SW 1271 (cell line): ENCODE data around the gene SCN11A.
"Not testable (repeated sequence)": the region's sequence is repeated elsewhere in the genome, so short reads cannot be mapped to it uniquely, and the experiment has no call there.

Experiments used
- DNase-seq, 2 experiments: peaks; one replicate each; lab custom pipeline; 2025; lab: John Stamatoyannopoulos, UW

SCN11A gene

DNA sequence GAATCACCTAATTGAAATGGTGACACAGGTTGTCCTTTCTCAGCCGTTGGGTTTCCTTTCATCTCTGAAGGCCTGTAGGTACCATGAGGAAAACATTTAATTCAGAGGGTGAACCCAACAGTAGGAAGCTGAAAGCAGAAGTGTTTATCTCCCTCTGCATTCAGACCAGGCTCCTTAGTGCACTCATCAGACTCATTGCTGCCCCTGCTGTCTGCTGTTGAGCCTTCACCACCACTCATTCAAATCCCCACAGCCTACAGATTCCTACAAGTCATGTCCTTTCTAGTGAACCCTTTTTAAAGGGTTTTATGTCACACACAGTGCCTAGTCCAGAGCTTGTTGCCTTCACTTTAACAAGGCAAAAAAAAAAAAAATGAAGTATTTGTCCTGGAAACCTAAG lies 13.5 kb upstream of the SCN11A start:
- DNase-seq: peak; percentile 8 to 60

GRCh38 chr3:39064646-39065045 lies 12.9 kb upstream of the SCN11A start:
- DNase-seq: no peak

- DNase-seq: no peak
These were observed 11.4 kb upstream of the SCN11A start for GRCh38 chr3:39063143-39063542.

DNA sequence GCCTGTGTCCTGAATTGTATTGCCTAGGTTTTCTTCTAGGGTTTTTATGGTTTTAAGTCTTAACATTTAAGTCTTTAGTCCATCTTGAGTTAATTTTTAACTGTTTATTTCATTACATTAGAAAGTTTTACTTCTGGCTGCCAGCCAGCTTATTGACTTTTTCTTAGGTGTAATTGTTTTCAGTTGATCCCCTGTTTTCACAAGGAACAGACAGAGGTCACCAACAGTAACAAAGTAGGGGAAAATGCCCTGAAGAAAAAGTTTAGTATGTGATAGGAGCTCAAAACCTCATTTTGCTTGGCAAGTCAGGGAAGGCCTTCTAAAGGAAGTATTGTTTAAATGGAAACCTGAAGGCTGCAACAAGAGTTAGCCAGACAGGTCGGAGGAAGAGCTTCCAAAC lies 10.4 kb upstream of the SCN11A start:
- no peak for DNase-seq

DNA sequence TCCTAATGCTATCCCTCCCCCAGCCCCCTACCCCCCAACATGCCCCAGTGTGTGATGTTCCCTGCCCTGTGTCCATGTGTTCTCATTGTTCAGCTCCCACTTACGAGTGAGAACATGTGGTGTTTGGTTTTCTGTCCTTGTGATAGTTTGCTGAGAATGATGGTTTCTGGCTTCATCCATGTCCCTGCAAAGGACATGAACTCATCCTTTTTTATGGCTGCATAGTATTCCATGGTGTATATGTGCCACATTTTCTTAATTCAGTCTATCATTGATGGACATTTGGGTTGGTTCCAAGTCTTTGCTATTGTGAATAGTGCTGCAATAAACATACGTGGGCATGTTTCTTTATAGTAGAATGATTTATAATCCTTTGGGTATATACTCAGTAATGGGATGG lies 9.5 kb upstream of the SCN11A start:
- DNase-seq: not testable (repeated sequence)

- DNase-seq: no peak
These were observed 4.4 kb upstream of the SCN11A start for GRCh38 chr3:39056151-39056550.

- no peak for DNase-seq
These were observed 2.0 kb upstream of the SCN11A start for GRCh38 chr3:39053696-39054095.

DNA sequence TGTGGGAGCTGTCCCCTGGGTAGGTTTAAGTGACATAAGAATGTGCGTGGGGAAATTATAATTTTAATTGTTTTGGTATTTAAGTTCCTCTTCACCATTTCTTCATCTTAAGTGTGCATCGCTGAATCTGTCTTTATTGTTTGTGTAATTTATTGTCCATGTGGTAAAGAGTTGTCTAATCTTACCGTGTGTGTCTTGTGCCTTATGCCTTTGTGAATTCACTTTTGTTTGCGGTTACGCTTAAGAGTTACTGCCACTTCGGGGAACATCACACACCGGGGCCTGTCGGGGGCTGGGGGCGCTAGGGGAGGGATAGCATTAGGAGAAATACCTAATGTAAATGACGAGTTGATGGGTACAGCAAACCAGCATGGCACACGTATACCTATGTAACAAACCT lies 839 bp upstream of the SCN11A start:
- no peak for DNase-seq

DNA sequence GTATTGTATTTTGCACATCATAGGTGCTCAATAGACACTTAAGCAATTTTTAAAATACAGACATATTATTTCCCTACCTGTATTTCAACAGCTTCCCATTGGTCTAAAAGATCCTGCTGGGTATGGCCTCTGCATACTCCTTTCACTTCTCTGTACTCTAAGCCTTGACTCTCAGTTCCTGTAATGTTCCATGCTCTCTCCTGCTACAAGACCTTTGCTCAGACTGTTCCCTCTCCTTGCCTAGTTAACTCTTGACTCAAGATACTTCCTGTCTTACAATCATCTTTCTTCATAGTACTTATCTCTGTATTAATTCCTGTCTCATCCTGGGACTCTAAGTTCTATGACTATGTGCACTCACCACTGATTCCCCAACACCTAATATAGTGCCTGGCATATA lies 1.7 kb downstream of the SCN11A start:
- DNase-seq: no peak

- no peak for DNase-seq
These were observed 13.6 kb downstream of the SCN11A start for GRCh38 chr3:39038165-39038564.

- DNase-seq: no peak
These were observed 22.2 kb downstream of the SCN11A start for GRCh38 chr3:39029556-39029955.

DNA sequence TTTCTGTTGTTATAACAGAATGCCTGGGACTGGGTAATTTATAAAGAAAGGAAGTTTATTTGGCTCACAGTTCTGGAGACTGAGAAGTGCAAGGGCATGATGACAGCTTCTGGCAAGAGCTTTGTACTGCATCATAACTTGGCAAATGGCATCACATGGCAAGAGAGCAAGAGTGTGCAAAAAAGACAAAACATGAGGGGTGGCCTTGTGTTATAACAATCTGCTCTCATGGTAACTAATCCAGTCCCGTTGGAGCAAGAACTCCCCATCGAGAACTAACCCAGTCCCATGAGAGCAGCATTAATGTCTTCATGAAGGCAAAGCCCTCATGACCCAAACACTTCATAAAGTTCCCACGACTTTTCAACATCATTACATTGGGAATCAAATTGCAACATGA lies 23.2 kb downstream of the SCN11A start:
- no peak for DNase-seq

DNA sequence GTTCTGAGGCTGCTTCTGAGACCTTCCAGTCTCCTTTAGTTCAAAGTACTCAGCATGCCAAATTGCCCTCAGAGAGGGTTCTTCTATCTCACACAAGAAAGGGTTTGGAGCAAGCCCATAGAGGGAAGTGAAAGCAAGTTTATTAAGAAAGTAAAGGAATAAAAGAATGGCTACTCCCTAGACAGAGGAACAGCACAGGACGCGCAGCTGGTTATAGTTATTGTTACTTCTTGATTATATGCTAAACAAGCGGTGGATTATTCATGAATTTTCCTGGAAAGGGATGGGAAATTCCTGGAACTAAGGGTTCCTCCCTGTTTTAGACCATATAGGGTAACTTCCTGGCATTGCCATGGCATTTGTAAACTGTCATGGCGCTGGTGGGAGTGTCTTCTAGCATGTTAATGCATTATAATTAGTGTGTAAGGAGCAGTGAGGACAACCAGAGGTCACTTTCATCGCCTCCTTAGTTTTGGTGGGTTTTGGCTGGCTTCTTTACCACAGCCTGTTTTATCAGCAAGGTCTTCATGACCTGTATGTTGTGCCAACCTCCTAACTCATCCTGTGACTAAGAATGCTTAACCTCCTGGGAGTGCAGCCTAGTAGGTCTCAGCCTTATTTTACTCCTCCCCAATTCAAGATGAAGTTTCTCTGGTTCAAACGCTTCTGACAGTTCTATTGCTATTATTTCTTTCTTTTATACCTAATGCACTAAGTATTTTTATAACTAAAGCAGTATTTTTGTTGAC lies 26.3 kb downstream of the SCN11A start:
- DNase-seq: no peak

GRCh38 chr3:39024497-39024896 lies 27.2 kb downstream of the SCN11A start:
- no peak for DNase-seq

DNA sequence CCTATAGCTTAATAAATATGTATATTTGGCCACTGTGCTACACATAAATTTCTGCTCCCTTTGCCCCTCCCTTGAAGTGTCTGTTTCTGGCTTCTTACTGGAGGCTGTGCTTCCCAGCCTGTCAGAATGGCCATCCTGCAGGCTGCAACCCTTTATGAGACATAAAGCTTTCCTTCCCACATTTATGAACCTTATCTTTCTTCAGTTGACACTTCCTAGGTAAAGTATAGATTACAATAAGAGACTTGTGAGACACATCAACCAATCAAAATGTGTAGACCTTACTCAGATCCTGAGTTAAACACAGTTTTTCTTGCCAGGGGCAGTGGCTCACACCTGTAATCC lies 29.5 kb downstream of the SCN11A start:
- DNase-seq: no peak

DNA sequence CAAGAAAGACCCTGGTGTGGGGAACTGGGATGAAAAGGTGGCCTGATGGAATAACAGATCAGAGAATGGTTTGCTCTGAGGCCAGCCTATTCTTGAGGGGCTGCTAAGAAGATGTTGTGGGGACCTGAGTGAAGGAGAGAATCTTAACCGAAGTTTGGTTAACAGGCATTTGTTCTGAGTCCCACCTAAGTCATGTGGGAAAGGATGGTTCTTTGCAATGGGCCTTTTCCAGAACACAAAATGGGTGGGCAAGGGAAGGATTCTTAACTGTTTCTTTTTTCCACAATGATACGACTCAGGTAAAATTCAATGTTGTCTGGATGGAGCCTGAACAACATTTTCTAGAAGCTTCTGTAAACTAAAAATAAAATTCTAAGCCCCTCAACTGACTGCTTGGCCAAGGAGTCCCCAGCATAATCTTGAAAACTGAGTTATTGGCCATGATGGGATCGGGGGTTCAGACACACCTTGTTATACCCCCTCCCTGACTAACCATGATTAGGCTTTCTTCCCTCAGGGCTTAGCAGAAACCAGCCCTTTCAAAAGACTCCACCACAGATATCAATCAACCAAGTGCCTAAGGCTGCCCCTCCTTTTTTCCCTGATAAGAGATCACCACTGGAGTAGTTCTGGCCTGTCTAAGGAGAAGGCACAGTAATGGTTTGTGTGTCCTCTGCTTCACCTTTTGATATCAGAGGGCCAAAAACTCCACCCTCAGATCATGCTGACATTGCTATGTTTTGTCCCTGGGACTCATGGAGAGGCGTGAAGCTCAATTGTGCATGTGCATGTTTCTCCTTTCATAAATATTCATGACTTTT lies 30.1 kb downstream of the SCN11A start:
- DNase-seq: no peak

DNA sequence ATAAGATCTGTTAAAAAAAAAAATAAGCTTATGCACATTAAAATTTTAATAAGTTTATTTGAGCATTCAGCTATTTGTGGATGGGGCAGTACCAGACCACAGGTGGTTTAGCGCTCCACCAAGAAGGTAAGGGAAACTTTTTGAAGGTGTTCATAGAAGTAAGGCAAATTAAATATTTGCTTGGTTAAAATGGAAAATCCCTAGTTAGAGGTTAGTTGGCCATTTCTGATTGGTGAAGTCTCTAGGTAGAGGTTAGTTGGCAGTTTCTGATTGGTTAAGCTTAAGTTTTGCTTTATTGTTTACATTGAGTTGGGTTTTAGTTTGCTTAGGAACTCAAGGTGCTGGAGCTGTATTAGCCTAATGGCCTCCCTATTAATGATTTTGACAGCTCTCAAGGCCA lies 30.7 kb downstream of the SCN11A start:
- no peak for DNase-seq

DNA sequence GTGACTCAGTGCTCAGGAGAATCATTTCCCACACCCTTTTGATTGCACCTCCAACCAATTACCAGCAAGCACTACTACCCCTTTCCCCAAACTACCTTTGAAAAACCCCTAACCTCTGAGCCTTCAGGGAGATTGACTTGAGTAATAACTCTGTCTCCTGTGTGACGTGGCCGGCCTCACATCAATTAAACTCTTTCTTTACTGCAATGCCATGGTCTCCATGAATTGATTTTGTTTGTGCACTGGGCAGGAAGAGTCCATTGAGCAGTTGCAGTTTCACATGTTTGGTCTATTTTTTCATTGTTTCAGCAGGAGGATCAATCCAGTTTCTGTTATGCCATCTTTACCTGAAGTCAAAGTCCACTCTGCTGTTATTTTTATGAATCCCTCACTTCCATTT lies 32.4 kb downstream of the SCN11A start:
- DNase-seq: no peak

DNA sequence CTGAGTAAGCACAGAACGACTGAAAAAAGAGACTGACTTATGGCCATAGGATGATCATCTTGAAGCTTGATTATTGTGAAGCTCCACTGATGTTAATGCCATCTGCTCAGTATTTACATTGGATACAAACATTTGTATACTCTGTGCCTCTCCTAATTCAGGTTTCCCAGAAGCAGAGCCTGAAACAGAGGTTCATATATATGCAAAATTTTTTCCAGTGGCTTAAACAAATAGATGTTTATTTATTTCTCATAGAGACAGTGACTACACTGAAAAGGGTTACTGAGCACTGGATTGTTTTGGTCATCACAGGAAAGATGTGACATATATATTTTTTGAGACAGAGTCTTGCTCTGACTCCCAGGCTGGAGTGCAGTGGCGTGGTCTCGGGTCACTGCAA lies 36.3 kb downstream of the SCN11A start:
- DNase-seq: no peak

DNA sequence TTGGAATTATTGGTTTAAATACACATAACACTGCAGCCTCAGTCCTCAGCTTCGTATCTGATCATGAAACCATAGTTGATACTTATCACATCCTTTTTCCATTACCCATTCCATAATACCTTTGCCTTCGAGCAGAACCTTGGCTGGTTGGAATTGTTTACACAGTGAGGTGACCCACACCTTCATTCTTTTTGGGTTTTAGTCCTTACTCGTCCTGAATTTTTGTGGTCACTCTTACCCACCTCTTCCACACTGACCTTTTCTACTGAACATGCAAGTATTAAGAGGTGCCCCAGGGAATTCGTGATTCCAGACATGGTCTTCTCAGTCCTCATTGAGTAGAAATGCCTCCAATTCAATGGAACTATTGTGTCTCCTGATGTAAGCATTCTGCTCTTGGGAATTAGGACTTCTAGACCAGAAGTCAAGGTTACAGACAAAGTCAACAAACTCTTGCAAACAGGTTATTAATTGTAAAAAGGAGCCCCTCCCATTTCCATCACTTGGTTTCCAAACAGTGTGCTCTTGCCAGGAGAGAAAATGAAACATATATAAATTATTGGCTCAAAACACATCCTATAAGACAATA lies 37.7 kb downstream of the SCN11A start:
- no peak for DNase-seq

GRCh38 chr3:39013289-39013688 lies 38.5 kb downstream of the SCN11A start:
- DNase-seq: no peak

GRCh38 chr3:39011191-39011736 lies 40.5 kb downstream of the SCN11A start:
- DNase-seq: no peak

DNA sequence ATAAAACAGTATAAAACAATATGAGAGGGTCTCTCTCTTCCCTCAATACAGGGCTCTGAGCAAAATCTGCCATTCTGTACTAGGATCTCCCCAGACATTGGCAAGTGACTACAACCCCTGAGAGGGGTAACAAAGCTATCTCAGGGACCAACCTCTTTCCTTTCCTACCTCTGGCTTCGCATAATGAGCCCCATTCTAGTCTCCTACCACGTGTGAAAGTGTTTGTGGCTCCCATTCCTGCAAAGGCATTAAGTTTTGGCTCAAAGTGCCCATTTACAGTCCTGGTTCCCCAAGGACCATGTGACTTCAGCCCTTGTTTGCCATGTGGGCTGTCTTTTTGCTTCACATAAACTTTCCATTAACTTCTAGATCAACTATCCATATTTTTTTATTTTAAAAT lies 46.4 kb downstream of the SCN11A start:
- DNase-seq: no peak
